Activated CD4-positive, alpha-beta T cell treated with anti-CD3 and anti-CD28 coated beads, Interleukin-2, amount 10 ng/mL, durations not matched to agents 24 days and 14 days (primary cell): ENCODE data around the gene CAPN7. TPM values are rescaled to one million over a fixed set of nuclear protein-coding genes. Genes with fewer than 3 reads are reported as not detected.
A peak's percentile ranks its signal among the peaks of the same experiment; 100 is the strongest.

Source experiments
- DNase-seq: peaks from one replicate; pipeline ENCODE4 v3.0.0; 2022
- H3K27ac Mint-ChIP-seq: one replicate; pipeline ENCODE4 v1.8.0; 2022; ENCODE audit warnings: mild to moderate bottlenecking, mixed read lengths
- H3K27me3 Mint-ChIP-seq: one replicate; pipeline ENCODE4 v1.8.0; 2022; ENCODE audit warnings: mixed read lengths
- H3K36me3 Mint-ChIP-seq: one replicate; pipeline ENCODE4 v1.8.0; 2022; ENCODE audit warnings: low read depth, mild to moderate bottlenecking, mixed read lengths
- H3K4me1 Mint-ChIP-seq: one replicate; pipeline ENCODE4 v1.8.0; 2021; ENCODE audit warnings: mixed read lengths
- H3K4me3 Mint-ChIP-seq: one replicate; pipeline ENCODE4 v1.8.0; 2022; ENCODE audit warnings: mild to moderate bottlenecking, moderate library complexity, mixed read lengths
- H3K9me3 Mint-ChIP-seq: one replicate; pipeline ENCODE4 v1.8.0; 2021; ENCODE audit warnings: mixed read lengths
- intact Hi-C: fragments of 100-400 bp; cut with micrococcal nuclease; formaldehyde crosslinking; loops from one replicate; pipeline ENCODE4 v1.15.1; 2023
- total RNA-seq: library from RNA; stranded (reverse); gene quantifications from 2 replicates; pipeline ENCODE4 v1.2.3, GENCODE V29; 2022

The CAPN7 gene
- total RNA-seq, 1 donor from 2014 or later = 25.4 TPM

DNA sequence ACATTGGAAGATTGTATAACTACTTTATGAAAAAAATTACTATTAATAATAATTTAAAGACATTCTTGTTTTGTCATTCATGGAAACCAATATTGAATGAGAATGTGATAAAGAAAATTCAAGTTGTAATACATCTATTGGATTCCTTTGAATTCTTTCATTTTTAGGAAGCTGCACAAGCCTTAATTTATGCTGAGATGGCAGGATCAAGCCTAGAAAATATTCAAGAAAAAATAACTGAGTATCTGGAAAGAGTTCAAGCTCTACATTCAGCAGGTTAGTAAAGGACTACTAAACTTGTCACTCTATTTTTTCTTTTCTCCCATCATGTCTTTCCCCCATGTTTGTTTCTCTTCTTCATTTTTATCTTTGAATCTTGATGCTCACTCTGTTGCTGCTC lies 5.9 kb downstream of the CAPN7 start:
- H3K4me1 Mint-ChIP-seq = peaks cover 10% of the 10 kb centered on the region
- no peak overlapping the region for H3K4me3 Mint-ChIP-seq
- peaks cover 39% of the 10 kb centered on the region for H3K36me3 Mint-ChIP-seq
- DNase-seq = no peak
- intact Hi-C loops = no loop called here
- H3K27ac Mint-ChIP-seq = no peak overlapping the region
- no peaks in the 10 kb centered on the region for H3K9me3 Mint-ChIP-seq
- H3K27me3 Mint-ChIP-seq = no peaks in the 10 kb centered on the region

GRCh38 chr3:15214758-15215157 lies 8.7 kb downstream of the CAPN7 start:
- Mint-ChIP-seq H3K27me3 (no peaks in the 10 kb centered on the region), H3K9me3 (no peaks in the 10 kb centered on the region), H3K27ac (no peak overlapping the region), H3K4me1 (peaks cover 1% of the 10 kb centered on the region), H3K4me3 (no peak overlapping the region), H3K36me3 (peaks cover 60% of the 10 kb centered on the region)
- no peak for DNase-seq
- intact Hi-C loops = no loop called here

GRCh38 chr3:15215996-15216395 lies 9.9 kb downstream of the CAPN7 start:
- H3K27ac Mint-ChIP-seq = no peak overlapping the region
- no peak for DNase-seq
- peaks cover 1% of the 10 kb centered on the region for H3K4me1 Mint-ChIP-seq
- H3K27me3 Mint-ChIP-seq = no peaks in the 10 kb centered on the region
- intact Hi-C loops = no loop called here
- no peak overlapping the region for H3K4me3 Mint-ChIP-seq
- no peaks in the 10 kb centered on the region for H3K9me3 Mint-ChIP-seq
- peaks cover 65% of the 10 kb centered on the region for H3K36me3 Mint-ChIP-seq

- H3K4me3 Mint-ChIP-seq = no peak overlapping the region
- H3K9me3 Mint-ChIP-seq = no peaks in the 10 kb centered on the region
- H3K36me3 Mint-ChIP-seq = peaks cover 65% of the 10 kb centered on the region
Measured at GRCh38 chr3:15216501-15216900, 10.5 kb downstream of the CAPN7 start.

GRCh38 chr3:15217011-15217671 lies 11.1 kb downstream of the CAPN7 start:
- Mint-ChIP-seq H3K4me1 (peaks cover under 1% of the 10 kb centered on the region), H3K4me3 (no peak overlapping the region), H3K9me3 (no peaks in the 10 kb centered on the region), H3K27ac (no peak overlapping the region), H3K36me3 (peaks cover 62% of the 10 kb centered on the region), H3K27me3 (no peaks in the 10 kb centered on the region)
- intact Hi-C loops = no loop called here
- no peak for DNase-seq

More at GRCh38 chr3:15216501-15216900, 10.5 kb downstream of the CAPN7 start:
- intact Hi-C loops = no loop called here
- no peak overlapping the region for H3K27ac Mint-ChIP-seq
- no peaks in the 10 kb centered on the region for H3K27me3 Mint-ChIP-seq
- peaks cover 1% of the 10 kb centered on the region for H3K4me1 Mint-ChIP-seq
- no peak for DNase-seq

GRCh38 chr3:15217841-15218267 lies 11.8 kb downstream of the CAPN7 start:
- Mint-ChIP-seq H3K9me3 (no peaks in the 10 kb centered on the region), H3K4me1 (no peaks in the 10 kb centered on the region), H3K27ac (no peak overlapping the region), H3K4me3 (no peak overlapping the region), H3K27me3 (no peaks in the 10 kb centered on the region), H3K36me3 (peaks cover 60% of the 10 kb centered on the region)
- no peak for DNase-seq
- intact Hi-C loops = no loop called here

DNA sequence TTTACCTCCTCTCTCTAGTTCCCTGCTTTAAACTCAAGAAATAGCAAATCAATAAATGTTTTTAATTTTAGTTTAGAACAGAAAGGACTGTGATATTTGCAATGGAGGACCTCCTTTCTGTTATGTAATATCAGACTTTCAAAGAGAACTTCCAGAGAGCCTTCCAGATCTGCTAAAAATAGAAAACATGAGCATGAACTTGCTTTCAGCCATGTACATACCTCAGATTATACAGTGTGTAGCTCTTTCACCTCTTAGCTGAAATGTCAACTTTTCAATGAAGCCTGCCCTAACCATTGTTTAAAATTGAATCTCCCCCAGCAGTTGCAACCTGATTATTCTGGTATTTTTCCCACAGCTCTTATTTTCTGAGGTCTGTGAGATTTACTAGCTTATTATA lies 12.6 kb downstream of the CAPN7 start:
- DNase-seq = no peak
- Mint-ChIP-seq H3K4me1 (no peaks in the 10 kb centered on the region), H3K27ac (no peak overlapping the region), H3K27me3 (no peaks in the 10 kb centered on the region), H3K4me3 (no peak overlapping the region), H3K9me3 (no peaks in the 10 kb centered on the region), H3K36me3 (peaks cover 60% of the 10 kb centered on the region)
- intact Hi-C loops = no loop called here

GRCh38 chr3:15220056-15220455 lies 14.0 kb downstream of the CAPN7 start:
- H3K4me3 Mint-ChIP-seq = no peak overlapping the region
- intact Hi-C loops = no loop called here
- no peaks in the 10 kb centered on the region for H3K9me3 Mint-ChIP-seq
- peaks cover 60% of the 10 kb centered on the region for H3K36me3 Mint-ChIP-seq
- H3K4me1 Mint-ChIP-seq = no peaks in the 10 kb centered on the region
- H3K27ac Mint-ChIP-seq = no peak overlapping the region
- H3K27me3 Mint-ChIP-seq = no peaks in the 10 kb centered on the region
- DNase-seq = no peak

- Mint-ChIP-seq H3K27ac (no peak overlapping the region), H3K4me3 (no peak overlapping the region), H3K4me1 (no peaks in the 10 kb centered on the region), H3K9me3 (no peaks in the 10 kb centered on the region), H3K36me3 (peaks cover 54% of the 10 kb centered on the region), H3K27me3 (no peaks in the 10 kb centered on the region)
- no peak for DNase-seq
- intact Hi-C loops = no loop called here
Measured at GRCh38 chr3:15220661-15221060, 14.6 kb downstream of the CAPN7 start.

- Mint-ChIP-seq H3K9me3 (no peaks in the 10 kb centered on the region), H3K27ac (no peak overlapping the region), H3K36me3 (peaks cover 48% of the 10 kb centered on the region), H3K27me3 (no peaks in the 10 kb centered on the region), H3K4me3 (no peak overlapping the region), H3K4me1 (no peaks in the 10 kb centered on the region)
- no peak for DNase-seq
- intact Hi-C loops = no loop called here
Measured at GRCh38 chr3:15221574-15222217, 15.7 kb downstream of the CAPN7 start.

GRCh38 chr3:15223685-15224572 lies 17.9 kb downstream of the CAPN7 start:
- peaks cover 37% of the 10 kb centered on the region for H3K36me3 Mint-ChIP-seq

DNA sequence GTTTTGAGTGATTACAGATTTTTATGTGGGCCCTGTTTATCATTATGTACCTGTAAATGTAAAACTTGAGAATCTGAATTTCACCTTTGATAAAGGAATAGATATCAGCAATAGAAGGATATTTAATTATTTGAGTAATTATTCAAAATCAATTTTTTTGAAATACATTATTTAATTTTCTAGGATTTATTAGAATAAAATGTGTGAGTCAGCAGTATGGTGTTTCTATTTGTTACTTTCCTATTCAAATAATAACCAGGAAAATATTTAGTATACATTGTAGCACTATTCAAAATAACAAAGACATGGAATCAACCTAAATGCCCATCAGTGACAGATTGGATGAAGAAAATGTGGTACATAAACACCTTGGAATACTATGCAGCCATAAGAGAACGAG lies 22.1 kb downstream of the CAPN7 start:
- Mint-ChIP-seq H3K4me3 (no peak overlapping the region), H3K27ac (no peak overlapping the region), H3K36me3 (peaks cover 21% of the 10 kb centered on the region), H3K4me1 (no peaks in the 10 kb centered on the region), H3K9me3 (no peaks in the 10 kb centered on the region), H3K27me3 (no peaks in the 10 kb centered on the region)
- intact Hi-C loops = no loop called here
- no peak for DNase-seq

More at GRCh38 chr3:15223685-15224572, 17.9 kb downstream of the CAPN7 start:
- H3K9me3 Mint-ChIP-seq = no peaks in the 10 kb centered on the region
- no peak overlapping the region for H3K4me3 Mint-ChIP-seq
- H3K4me1 Mint-ChIP-seq = no peaks in the 10 kb centered on the region
- intact Hi-C loops = no loop called here
- no peaks in the 10 kb centered on the region for H3K27me3 Mint-ChIP-seq
- H3K27ac Mint-ChIP-seq = no peak overlapping the region
- DNase-seq = no peak

DNA sequence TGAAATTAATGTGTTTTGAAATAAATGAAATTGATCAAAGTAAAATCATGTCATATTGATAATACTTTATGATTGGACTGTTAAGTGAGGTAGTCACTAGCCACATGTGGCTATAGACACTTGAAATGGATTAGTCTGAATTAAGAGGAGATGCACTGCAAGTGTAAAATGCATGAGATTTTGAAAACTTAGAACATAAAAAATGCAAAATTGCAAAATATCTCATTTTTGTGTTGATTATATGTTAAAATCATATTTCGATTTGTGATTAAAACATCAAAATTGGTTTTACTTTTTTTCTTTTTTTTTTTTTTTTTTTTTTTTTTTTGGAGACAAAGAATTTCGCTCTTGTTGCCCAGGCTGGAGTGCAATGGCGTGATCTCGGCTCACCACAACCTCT lies 23.2 kb downstream of the CAPN7 start:
- intact Hi-C loops = no loop called here
- Mint-ChIP-seq H3K27ac (no peak overlapping the region), H3K4me1 (no peaks in the 10 kb centered on the region), H3K27me3 (no peaks in the 10 kb centered on the region), H3K36me3 (peaks cover 20% of the 10 kb centered on the region), H3K4me3 (no peak overlapping the region), H3K9me3 (no peaks in the 10 kb centered on the region)
- no peak for DNase-seq

GRCh38 chr3:15241341-15241740 lies 35.3 kb downstream of the CAPN7 start:
- H3K9me3 Mint-ChIP-seq = no peaks in the 10 kb centered on the region
- peak; percentile 81 for DNase-seq
- no peaks in the 10 kb centered on the region for H3K27me3 Mint-ChIP-seq
- H3K4me3 Mint-ChIP-seq = no peak overlapping the region
- H3K36me3 Mint-ChIP-seq = peaks cover 38% of the 10 kb centered on the region
- peaks cover 7% of the 10 kb centered on the region for H3K4me1 Mint-ChIP-seq
- intact Hi-C loops = no loop called here
- H3K27ac Mint-ChIP-seq = no peak overlapping the region
